Muscle layer of duodenum (tissue), 2 donors: ENCODE data around the gene SNRPD3.
"Not testable (repeated sequence)": the region's sequence is repeated elsewhere in the genome, so short reads cannot be mapped to it uniquely, and the experiment has no call there.

ENCODE experiments used
- H3K27ac ChIP-seq: one replicate; pipeline ENCODE4 v1.7.0; 2013; ENCODE audit warnings: mild to moderate bottlenecking, low read length
- H3K27me3 ChIP-seq: one replicate; pipeline ENCODE4 v1.7.0; 2013; ENCODE audit warnings: low read depth, mild to moderate bottlenecking, control low read depth, low read length
- H3K36me3 ChIP-seq, 2 donors: one replicate each; pipeline ENCODE4 v1.7.0; 2013; ENCODE audit warnings: low read length in 2 of 2, control low read depth in 1 of 2, mild to moderate bottlenecking in 1 of 2; ENCODE audit not compliant: insufficient read depth in 2 of 2, control insufficient read depth in 1 of 2
- H3K4me1 ChIP-seq, 2 donors: one replicate each; pipeline ENCODE4 v1.7.0; 2013; ENCODE audit warnings: low read length in 2 of 2, mild to moderate bottlenecking in 2 of 2, control low read depth in 1 of 2, moderate library complexity in 1 of 2; ENCODE audit not compliant: insufficient read depth in 2 of 2, control insufficient read depth in 1 of 2
- H3K4me3 ChIP-seq, 2 donors: one replicate each; pipeline ENCODE4 v1.7.0; 2013; ENCODE audit warnings: low read length in 2 of 2, low read depth in 1 of 2, mild to moderate bottlenecking in 1 of 2
- H3K9me3 ChIP-seq, 2 donors: one replicate each; pipeline ENCODE4 v1.7.0; 2013; ENCODE audit warnings: low read length in 2 of 2, control low read depth in 1 of 2, mild to moderate bottlenecking in 1 of 2; ENCODE audit not compliant: control insufficient read depth in 1 of 2
- donor health status: healthy.

Gene SNRPD3

GRCh38 chr22:24594569-24595120, 38.8 kb downstream of the SNRPD3 start:
- Histone ChIP-seq H3K4me1 (peaks cover 0 to 19% of the 10 kb centered on the region in 2 donors), H3K4me3 (no peak overlapping the region), H3K9me3 (no peaks in the 10 kb centered on the region), H3K27me3 (no peaks in the 10 kb centered on the region), H3K36me3 (no peaks in the 10 kb centered on the region), H3K27ac (no peak overlapping the region)

- Histone ChIP-seq H3K27ac (no peak overlapping the region), H3K27me3 (no peaks in the 10 kb centered on the region), H3K9me3 (no peaks in the 10 kb centered on the region), H3K36me3 (no peaks in the 10 kb centered on the region), H3K4me3 (no peak overlapping the region), H3K4me1 (peaks cover 0 to 19% of the 10 kb centered on the region in 2 donors)
These were observed 39.4 kb downstream of the SNRPD3 start for GRCh38 chr22:24595228-24595627.

GRCh38 chr22:24595863-24596262, 40.1 kb downstream of the SNRPD3 start:
- H3K27ac ChIP-seq = no peak overlapping the region
- H3K9me3 ChIP-seq = no peaks in the 10 kb centered on the region
- H3K36me3 ChIP-seq = no peaks in the 10 kb centered on the region
- H3K4me1 ChIP-seq = peaks cover 0 to 19% of the 10 kb centered on the region in 2 donors
- H3K27me3 ChIP-seq = no peaks in the 10 kb centered on the region
- no peak overlapping the region for H3K4me3 ChIP-seq

GRCh38 chr22:24597076-24597475, 41.3 kb downstream of the SNRPD3 start:
- H3K27me3 ChIP-seq, H3K9me3 ChIP-seq, H3K4me3 ChIP-seq, H3K27ac ChIP-seq, H3K36me3 ChIP-seq: not testable (repeated sequence)
- peaks cover 0 to 14% of the 10 kb centered on the region in 2 donors for H3K4me1 ChIP-seq

- Histone ChIP-seq H3K9me3 (no peaks in the 10 kb centered on the region), H3K4me3 (no peak overlapping the region), H3K36me3 (no peaks in the 10 kb centered on the region), H3K4me1 (peaks cover 0 to 11% of the 10 kb centered on the region in 2 donors), H3K27ac (no peak overlapping the region), H3K27me3 (no peaks in the 10 kb centered on the region)
These were observed 43.7 kb downstream of the SNRPD3 start for GRCh38 chr22:24599514-24599913.

- H3K4me3 ChIP-seq, H3K9me3 ChIP-seq, H3K27me3 ChIP-seq, H3K27ac ChIP-seq, H3K36me3 ChIP-seq: not testable (repeated sequence)
- H3K4me1 ChIP-seq = peaks cover 0 to 11% of the 10 kb centered on the region in 2 donors
These were observed 44.3 kb downstream of the SNRPD3 start for GRCh38 chr22:24599958-24600715.

GRCh38 chr22:24601217-24602104, 45.7 kb downstream of the SNRPD3 start:
- Histone ChIP-seq H3K27me3 (no peaks in the 10 kb centered on the region), H3K4me3 (no peak overlapping the region), H3K4me1 (peaks cover 0 to 11% of the 10 kb centered on the region in 2 donors), H3K27ac (no peak overlapping the region), H3K36me3 (no peaks in the 10 kb centered on the region), H3K9me3 (no peaks in the 10 kb centered on the region)

GRCh38 chr22:24602105-24602749, 46.4 kb downstream of the SNRPD3 start:
- H3K4me1 ChIP-seq = peaks cover 0 to 11% of the 10 kb centered on the region in 2 donors
- not testable (repeated sequence) for H3K9me3 ChIP-seq, H3K27ac ChIP-seq, H3K27me3 ChIP-seq, H3K4me3 ChIP-seq, H3K36me3 ChIP-seq

- not testable (repeated sequence) for H3K9me3 ChIP-seq, H3K27me3 ChIP-seq, H3K36me3 ChIP-seq, H3K4me3 ChIP-seq, H3K27ac ChIP-seq
- peaks cover 0 to 11% of the 10 kb centered on the region in 2 donors for H3K4me1 ChIP-seq
These were observed 47.3 kb downstream of the SNRPD3 start, which contains the start of gene GGT1 for GRCh38 chr22:24602847-24603769. Gene GGT1, plus strand, starts transcription at chr22:24603193. Its CDS starts 7,889 bp downstream, at chr22:24611082.

- not testable (repeated sequence) for H3K9me3 ChIP-seq, H3K4me3 ChIP-seq, H3K36me3 ChIP-seq, H3K27me3 ChIP-seq, H3K27ac ChIP-seq
- peaks cover 0 to 11% of the 10 kb centered on the region in 2 donors for H3K4me1 ChIP-seq
These were observed 48.2 kb downstream of the SNRPD3 start for GRCh38 chr22:24603770-24604629.
